NCI-H345 treated with DMSO at 0.1 percent for 48 hours (cell line): ENCODE measurements around the gene STX8.
"Not testable (repeated sequence)": the region's sequence is repeated elsewhere in the genome, so short reads cannot be mapped to it uniquely, and the experiment has no call there.

Source experiments
- DNase-seq: peaks from one replicate; lab custom pipeline; 2025; ENCODE audit not compliant: unreplicated experiment; lab: John Stamatoyannopoulos, UW

STX8 gene, protein sequence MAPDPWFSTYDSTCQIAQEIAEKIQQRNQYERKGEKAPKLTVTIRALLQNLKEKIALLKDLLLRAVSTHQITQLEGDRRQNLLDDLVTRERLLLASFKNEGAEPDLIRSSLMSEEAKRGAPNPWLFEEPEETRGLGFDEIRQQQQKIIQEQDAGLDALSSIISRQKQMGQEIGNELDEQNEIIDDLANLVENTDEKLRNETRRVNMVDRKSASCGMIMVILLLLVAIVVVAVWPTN

DNA sequence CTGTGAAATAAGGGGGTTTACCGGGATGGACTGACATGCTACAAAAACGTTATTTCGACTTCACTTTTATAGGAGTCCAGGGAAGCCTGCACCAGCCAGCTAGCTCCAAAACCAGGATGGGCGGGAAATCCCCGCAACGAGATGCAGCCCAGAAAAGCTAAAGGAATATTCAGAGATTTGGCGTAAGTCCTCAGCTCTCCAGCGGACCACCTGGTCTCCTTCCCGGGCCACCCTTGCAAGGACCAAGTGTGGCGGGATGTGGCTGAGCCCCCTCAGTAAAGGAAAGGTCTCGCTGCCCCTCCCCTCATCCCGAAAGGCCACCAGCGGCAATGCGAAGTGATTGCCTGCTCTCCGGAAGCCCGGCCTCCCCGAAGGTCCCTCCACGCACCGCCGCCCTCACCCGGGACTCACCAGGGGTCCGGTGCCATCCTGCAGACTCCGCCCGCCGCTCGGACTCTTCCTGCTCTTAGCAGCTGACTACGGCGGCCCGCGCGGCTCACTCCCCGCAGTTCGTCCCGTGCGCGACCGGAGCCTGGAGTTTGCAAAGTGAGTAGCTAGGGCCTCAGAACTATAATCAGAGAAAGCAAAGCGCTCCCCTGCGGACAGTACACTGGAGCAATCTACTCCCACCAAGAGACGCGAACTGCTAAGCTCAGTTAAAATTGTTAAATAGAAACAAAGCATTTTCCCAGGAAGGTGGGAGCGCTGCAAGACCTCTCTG lies at the start of gene STX8:
Gene STX8 (minus strand): TSS at position 440 of the 721 bp plus-strand sequence. CDS start 12 bp downstream, at position 428.
- peak; percentile 47 for DNase-seq

DNA sequence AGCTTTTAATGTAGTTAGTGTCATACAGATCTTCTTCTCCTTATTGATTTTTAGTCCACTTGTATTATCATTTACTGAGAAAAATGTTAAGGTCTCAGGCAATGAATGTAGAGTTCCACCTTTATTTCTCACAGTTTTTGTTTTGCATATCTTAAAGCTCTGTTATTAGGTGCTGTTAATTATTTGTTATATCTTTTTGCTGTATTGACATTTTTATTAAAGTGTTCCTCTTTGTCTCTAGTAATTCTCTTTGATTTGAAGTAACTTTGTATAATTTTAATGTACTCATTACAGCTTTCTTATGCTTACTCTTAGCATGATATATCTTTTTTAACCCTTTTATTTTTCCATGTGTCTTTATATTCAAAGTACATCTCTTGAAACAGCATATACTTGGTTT lies 47.3 kb upstream of the STX8 start:
- no peak for DNase-seq

DNA sequence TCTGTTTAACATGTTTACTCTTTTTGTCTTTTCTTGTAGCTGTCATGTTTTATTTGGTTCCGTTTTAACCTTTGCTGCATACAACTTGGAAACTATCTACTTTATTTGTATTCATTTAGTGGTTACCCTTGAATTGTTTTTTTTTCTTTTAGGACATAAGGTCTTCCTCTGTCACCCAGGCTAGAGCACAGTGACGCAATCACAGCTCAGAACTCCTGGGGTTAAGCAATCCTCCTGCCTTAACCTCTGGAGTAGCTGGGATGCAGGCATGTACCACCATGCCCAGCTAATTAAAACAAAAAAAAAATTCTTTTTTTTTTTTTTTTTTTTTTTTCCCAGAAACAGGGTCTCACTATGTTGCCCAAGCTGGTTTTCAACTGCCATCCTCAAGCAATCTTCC lies 39.9 kb upstream of the STX8 start:
- DNase-seq: no peak

DNA sequence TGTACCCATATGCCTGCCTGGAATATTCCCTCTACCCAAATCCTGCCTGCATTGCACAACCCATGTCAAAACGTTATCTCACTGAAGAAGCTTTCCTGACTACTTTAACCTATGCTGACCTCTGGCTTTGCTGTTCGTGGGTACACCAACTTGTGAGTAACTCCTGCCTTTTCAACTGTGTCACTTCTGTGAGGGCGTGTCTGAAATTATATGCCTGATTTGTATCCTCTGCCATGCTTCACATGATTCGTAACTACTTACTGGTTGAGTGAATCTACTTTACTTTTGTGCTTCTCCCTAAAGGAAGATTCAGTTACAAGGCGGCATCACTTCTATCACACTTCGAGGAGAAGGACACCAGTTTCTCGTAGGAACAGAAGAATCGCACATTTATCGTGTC lies 36.4 kb upstream of the STX8 start:
- no peak for DNase-seq

DNA sequence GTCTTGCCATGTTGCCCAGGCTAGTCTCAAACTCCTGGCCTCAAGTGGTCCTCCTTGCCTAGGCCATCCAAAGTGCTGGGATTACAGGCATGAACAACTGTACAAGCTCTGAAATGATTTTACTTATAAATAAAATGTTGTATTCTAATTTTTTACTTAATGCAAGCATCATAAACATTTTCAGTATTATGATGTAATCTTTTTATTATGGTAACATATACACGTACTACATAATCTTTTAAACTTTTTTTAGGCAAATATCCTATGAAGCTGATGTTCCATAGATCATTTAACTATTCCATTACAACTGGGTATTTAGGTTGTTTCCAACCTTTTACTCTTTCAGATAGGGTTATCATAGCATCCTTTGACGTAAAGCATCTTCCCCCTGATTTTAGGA lies 35.9 kb upstream of the STX8 start:
- no peak for DNase-seq

DNA sequence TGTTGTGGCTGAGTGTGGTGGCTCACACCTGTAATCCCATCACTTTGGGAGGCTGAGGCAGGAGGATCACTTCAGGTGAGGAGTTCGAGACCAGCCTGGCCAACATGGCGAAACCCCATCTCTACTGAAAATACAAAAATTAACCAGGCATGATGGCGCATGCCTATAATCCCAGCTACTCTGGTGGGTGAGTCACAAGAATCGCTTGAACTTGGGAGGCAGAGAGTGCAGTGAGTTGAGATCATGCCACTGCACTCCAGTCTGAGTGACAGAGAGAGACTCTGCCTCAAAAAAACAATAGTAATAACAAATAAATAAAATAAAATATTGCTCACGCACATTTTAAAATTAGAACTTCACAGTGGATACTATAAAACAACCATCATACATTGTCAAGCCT lies 31.4 kb upstream of the STX8 start:
- DNase-seq: not testable (repeated sequence)

DNA sequence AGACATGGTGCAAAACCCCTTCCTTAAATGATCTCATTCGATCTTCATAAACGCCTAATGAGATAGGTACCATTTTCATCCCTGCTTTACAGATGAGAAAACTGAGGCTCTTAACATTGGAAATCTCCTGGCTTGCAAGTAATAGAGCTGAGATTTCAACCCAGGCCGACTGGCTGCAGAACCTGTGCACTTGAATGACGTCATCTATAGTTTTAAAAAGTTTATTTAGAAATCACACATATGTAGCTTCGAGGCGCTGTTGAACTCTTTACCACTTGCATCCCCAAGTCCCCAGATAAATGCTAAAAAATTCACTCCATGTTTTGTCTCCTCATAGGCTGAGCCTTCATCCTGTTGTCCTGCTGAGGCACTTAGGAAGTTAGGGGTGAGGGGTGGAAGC lies 30.8 kb upstream of the STX8 start:
- DNase-seq: no peak

DNA sequence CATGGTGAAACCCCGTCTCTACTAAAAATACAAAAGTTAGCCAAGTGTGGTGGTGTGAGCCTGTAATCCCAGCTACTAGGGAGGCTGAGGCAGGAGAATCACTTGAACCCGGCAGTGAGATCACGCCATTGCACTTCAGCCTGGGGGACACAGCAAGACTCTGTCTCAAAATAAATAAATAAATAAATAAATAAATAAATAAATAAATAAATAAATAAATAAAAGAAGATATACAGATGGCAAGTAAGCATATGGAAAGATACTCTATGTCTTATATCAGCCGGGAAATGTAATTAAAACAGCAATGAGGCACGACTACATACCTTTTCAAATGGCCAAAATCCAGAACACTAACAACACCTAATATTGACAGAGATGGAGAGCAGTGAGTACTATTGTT lies 29.0 kb upstream of the STX8 start:
- DNase-seq: not testable (repeated sequence)

DNA sequence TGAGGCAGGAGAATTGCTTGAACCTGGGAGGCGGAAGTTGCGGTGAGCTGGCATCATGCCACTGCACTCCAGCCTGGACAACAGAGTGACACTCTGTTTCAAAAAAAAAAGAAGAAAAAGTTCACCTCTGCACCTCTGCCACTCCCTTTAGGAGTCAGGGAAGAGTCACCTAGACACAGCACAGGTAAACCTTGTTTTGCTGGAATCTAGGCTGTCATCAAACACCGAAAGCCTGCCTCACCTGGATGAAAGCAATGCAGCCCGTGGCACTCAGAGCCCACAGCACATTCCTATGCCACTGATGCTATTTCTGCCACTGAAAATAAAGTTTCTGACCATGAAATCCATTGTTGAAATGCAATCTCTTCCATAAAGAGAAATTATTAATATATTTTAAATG lies 23.0 kb upstream of the STX8 start:
- DNase-seq: no peak

DNA sequence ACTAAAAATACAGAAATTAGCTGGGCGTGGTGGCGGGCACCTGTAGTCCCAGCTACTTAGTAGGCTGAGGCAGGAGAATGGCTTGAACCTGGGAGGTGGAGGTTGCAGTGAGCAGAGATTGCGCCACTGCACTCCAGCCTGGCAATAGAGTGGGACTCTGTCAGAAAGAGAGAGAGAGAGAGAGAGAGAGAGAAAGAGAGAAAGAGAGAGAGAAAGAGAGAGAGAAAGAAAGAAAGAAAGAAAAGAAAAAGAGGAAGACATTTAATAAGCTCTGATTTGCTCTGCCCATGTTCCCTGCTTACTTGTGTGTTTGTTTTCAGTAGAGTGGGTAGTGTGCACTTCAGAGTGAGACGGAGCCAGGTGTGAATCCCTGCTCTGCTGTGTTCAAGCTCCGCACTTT lies 22.0 kb upstream of the STX8 start:
- DNase-seq: not testable (repeated sequence)

DNA sequence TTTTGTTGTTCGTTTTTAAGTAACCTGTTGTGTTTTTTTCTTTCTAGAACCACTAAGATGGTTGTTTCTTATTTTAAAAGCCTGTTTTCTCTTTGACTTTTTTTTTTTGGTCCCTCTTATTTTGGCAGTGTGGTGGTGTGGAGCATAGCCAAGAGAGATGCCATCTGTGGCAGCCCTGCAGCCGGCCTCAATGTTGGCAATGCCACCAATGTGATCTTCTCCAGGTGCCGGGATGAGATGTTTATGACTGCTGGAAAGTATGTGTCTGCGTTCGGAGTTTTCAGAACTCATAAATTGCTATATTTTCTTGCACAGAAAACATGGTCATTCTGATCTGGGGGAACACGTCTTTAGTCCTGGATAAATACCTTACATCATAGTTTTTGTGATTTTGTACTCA lies 18.4 kb upstream of the STX8 start:
- DNase-seq: no peak

DNA sequence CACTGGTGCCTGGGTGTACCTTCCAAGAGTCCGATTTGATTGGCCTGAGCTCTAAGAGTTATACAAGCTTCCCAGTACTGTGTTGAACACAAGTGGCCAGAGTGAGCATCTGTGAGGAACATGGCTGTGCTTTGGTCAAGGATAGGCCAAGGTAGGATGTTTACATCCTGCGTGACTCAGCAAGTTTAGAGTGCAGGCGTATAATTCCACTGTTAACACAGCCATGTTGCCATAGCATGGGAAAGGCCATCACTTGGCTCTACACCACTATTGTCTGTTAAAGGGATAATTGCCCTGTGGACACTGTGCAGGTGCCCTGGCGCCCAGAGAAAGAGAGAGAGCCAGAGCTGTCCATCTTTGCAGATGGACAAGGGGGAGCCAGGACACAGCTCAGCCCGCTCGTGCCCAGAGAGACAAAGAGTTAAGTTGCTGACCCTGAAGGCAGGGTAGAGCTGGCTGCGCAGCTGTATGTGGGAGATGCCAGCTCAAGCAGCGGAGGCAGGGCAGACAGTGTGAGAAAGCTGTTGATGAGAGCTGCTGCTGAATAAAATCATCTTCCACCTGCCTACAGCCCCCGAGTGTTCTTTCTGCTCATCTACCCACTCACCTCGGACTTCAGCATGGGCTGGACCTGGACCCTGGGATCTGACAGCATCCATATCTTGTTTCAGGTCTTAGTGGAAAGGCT lies 12.5 kb upstream of the STX8 start:
- no peak for DNase-seq

DNA sequence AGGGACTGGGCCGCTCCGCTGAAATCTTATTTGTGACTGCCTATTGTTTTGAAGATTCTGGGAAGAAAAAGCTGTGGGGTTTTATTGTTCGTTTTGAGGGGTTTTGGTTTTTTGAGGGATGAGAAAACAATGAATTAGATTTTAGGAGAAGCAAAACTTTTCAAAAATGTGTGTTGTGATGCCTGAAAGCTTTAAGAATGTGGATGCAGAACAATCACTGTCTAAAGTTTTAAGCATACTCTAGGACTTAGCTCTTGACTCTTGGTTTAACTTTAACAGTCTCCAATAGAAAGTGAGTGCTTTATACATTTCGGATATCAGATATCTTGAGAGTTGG lies 1.7 kb upstream of the STX8 start:
- no peak for DNase-seq

DNA sequence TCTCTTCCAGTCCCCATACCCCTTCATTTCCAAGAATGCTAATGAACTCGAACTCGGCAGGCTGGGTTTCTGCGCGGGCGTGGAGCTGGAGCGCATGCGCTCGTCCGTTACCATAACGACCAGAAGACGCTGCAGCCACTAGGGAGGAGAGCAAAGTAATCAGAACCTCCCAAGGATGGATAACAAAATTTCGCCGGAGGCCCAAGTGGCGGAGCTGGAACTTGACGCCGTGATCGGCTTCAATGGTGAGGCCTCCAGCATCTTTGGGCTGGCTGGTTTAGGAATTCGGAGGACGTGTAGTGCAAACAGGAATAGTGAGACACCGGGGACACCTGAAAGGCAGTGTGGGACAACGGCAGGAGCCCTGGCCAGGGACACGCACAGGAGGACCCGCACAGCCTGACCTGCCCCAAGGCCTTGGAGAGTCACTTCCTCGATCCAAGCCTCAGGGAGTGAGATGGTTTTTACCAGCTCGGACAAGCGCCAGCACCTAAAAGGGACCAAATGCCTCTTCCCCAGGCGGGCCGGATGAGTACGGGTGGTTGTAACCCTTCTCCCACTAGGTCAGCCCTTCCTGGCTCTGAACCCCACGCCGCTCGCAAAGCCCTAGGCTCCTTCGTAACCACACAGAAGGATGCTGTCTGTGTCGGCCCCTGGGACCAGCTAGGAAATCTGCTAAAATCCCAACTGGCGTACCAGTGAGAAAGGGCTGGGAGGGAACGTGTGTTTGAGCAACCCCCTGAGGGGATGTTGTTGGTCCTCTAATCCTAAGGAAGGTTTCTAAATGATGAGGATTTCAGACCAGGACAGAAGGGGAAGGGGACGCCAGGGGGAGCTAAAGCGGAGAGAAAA lies 1.1 kb upstream of the STX8 start, which contains the start of gene CFAP52:
Gene CFAP52 (plus strand): TSS at position 122 of the 852 bp plus-strand sequence. CDS start 54 bp downstream, at position 176.
- DNase-seq: peak; percentile 46

DNA sequence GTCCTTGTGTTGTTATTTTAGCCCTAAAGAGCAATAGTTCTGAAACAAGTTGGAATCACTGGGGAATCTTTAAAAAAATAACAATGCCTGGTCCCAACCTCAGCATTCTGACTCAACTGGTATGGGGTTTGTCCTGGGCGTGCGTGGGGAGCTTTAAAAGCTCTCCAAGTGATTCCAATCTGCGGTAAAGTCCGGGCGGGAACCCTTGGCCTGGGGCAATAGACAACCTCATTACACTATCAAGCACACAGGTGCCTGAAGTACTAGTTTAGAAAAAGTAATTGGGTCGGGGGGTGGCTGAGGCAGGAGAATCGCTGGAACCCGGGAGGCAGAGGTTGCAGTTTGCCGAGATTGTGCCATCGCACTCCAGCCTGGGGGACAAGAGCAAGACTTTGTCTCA lies 4.4 kb downstream of the STX8 start:
- DNase-seq: no peak

DNA sequence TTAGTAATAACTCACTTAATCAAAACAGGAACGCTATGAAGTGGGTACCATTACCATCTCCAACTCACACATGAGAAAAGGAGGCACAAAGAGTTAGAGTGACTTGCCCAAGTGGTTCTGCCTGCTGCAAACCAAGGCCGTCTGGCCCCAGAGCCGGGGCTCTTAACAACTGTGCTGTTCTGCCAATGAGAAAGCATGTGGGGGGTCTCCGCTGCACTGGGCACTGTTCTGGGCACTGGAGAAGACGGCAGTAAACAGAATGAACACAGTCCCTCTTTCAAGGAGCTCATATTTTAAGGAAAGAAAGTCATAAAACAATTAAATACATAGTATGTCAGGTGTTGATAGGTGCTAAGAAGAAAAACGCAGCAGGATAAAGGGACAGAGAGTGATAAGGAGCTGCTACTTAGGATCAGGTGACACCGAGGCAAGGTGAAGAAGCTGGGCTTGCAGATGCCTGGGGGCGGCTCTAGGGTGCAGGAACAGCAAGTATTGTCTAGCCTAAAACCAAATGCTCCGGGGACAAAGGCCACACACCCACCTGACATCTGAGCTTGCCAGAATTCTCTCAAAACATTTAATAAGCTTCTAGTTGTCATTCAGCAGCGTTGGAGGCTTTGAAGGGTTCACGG lies 6.5 kb downstream of the STX8 start:
- DNase-seq: no peak

DNA sequence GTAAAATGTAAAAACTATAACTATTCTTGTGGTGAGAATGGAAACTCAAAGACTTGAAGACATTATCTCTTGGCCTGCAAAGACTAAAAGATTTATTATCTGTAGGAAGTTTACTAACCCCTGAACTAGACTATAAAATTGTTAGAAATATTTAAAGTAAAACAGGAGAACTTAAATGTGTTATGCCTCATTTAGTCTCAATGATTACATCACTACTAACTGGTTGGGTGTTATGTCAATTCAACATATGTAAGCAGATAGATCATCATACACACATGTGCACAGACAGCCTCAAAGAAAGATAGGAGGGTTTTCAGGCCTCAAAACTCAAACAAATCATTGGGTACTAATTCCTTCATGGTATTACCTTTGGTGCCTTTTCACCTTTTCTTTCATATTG lies 7.6 kb downstream of the STX8 start:
- DNase-seq: no peak

DNA sequence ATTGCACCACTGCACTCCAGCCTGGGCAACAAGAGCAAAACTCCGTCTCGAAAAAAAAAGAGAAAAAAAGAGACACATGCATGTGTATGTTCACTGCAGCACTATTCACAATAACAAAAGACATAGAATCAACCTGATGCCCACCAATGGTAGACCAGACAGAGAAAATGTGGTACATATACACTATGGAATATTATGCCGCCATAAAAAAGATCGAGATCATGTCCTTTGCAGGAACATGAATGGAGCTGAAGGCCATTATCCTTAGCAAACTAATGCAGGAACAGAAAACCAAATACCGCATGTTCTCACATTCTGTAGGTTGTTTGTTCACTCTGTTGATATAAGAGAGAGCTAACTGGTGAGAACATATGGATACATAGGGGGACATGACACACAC lies 8.9 kb downstream of the STX8 start:
- not testable (repeated sequence) for DNase-seq

DNA sequence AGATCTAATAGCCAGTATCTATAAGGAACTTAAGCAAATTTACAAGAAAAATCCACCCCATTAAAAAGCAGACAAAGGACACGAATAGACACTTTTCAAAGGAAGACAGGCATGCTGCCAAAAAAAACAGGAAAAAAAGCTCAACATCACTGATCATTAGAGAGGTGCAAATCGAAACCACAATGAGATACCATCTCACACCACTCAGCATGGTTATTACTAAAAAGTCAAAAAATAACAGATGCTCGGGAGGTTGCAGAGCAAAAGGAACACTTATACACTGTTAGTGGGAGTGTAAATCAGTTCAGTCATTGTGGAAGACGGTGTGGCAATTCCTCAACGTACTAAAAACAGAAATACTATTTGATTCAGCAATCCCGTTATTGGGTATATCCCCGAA lies 9.6 kb downstream of the STX8 start:
- DNase-seq: no peak

DNA sequence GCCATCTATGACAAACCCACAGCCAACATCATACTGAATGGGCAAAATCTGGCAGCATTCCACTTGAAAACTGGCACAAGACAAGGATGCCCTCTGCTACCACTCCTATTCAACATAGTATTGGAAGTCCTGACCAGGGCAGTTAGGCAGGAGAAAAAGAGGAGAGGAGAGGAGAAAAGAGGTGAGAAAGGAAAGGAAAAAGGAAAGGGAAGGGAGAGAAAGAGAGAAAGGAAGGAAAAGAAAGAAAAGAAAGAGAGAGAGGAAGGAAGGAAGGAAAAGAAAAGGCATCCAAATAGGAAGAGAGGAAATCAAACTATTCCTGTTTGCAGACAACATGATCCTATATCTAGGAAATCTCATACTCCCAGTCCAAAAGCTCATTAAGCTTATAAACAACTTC lies 11.5 kb downstream of the STX8 start:
- DNase-seq: no peak

DNA sequence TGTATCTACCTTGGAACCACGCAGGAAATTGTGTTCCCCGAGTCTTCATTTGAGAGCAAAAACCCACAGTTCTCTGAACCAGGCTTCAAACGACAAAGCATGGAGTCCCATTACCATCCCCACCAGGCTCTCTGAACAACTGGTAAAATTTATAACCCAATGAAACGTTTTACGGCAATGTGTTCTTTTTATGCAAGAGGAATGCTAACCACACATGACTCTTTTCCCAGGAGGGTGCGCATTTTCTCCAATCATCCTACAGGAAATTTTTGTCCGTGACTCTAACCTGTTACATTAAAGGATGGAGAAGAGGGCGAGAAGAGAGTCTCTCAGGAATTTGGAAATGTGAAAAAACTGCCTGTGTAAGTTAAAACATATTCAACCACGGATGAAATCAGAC lies 17.8 kb downstream of the STX8 start:
- DNase-seq: no peak
